ENCODE measurements around the gene SPOCK1. TPM values are rescaled to one million over a fixed set of nuclear protein-coding genes. Genes with fewer than 3 reads are reported as not detected.

Gene SPOCK1
- total and polyA plus RNA-seq, 8 donors: 0.46 to 15.6 (median 9.2) TPM

GRCh38 chr5:137015540-137016116, 483.5 kb downstream of the SPOCK1 start:
- H3K27me3 ChIP-seq: peaks cover 0 to 8% (median 0%) of the 10 kb centered on the region in 3 donors
- TF ChIP-seq POLR2A (IDR thresholded peaks at IDR 0.05): no peak
- no peak for TF ChIP-seq EP300 (IDR thresholded peaks at IDR 0.05)
- no peak for TF ChIP-seq POLR2AphosphoS5 (IDR thresholded peaks at IDR 0.05)
- TF ChIP-seq, protein P1, sequence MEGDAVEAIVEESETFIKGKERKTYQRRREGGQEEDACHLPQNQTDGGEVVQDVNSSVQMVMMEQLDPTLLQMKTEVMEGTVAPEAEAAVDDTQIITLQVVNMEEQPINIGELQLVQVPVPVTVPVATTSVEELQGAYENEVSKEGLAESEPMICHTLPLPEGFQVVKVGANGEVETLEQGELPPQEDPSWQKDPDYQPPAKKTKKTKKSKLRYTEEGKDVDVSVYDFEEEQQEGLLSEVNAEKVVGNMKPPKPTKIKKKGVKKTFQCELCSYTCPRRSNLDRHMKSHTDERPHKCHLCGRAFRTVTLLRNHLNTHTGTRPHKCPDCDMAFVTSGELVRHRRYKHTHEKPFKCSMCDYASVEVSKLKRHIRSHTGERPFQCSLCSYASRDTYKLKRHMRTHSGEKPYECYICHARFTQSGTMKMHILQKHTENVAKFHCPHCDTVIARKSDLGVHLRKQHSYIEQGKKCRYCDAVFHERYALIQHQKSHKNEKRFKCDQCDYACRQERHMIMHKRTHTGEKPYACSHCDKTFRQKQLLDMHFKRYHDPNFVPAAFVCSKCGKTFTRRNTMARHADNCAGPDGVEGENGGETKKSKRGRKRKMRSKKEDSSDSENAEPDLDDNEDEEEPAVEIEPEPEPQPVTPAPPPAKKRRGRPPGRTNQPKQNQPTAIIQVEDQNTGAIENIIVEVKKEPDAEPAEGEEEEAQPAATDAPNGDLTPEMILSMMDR (IDR thresholded peaks at IDR 0.05): no peak
- intact Hi-C loops (cut with DNase I; ENCODE audit: low total_unique reads): no loop called here
- 64 to 74% (median 70%) methylated on average over 2 of the region's 2 CpGs for WGBS, 5 donors
- no peak overlapping the region for H3K27ac ChIP-seq
- no peak for DNase-seq
- H3K36me3 ChIP-seq: no peaks in the 10 kb centered on the region
- H3K9me3 ChIP-seq: no peaks in the 10 kb centered on the region
- no peak overlapping the region for H3K4me3 ChIP-seq
- H3K4me1 ChIP-seq: peaks cover 0 to 4% (median 0%) of the 10 kb centered on the region in 4 donors

GRCh38 chr5:137014731-137015130, 484.4 kb downstream of the SPOCK1 start:
- TF ChIP-seq EP300 (IDR thresholded peaks at IDR 0.05) (no peak), POLR2A (IDR thresholded peaks at IDR 0.05) (no peak), POLR2AphosphoS5 (IDR thresholded peaks at IDR 0.05) (no peak)
- TF ChIP-seq, protein P1 (IDR thresholded peaks at IDR 0.05): no peak
- 22 to 58% (median 41%) methylated on average over 3 of the region's 3 CpGs for WGBS, 5 donors
- intact Hi-C loops (cut with DNase I; ENCODE audit: low total_unique reads): no loop called here

GRCh38 chr5:137010226-137010625, 488.9 kb downstream of the SPOCK1 start:
- Histone ChIP-seq H3K27ac (no peak overlapping the region), H3K36me3 (no peaks in the 10 kb centered on the region), H3K9me3 (no peaks in the 10 kb centered on the region), H3K27me3 (peaks cover 0 to 3% (median 0%) of the 10 kb centered on the region in 3 donors), H3K4me1 (peaks cover 0 to 4% (median 0%) of the 10 kb centered on the region in 4 donors), H3K4me3 (no peak overlapping the region)
- TF ChIP-seq POLR2AphosphoS5 (IDR thresholded peaks at IDR 0.05): no peak
- TF ChIP-seq, protein P1 (IDR thresholded peaks at IDR 0.05): no peak
- no peak for TF ChIP-seq EP300 (IDR thresholded peaks at IDR 0.05)
- no peak for TF ChIP-seq POLR2A (IDR thresholded peaks at IDR 0.05)
- no peak for DNase-seq
- 32 to 49% (median 42%) methylated on average over 3 of the region's 3 CpGs for WGBS, 5 donors
- intact Hi-C loops (cut with DNase I; ENCODE audit: low total_unique reads): no loop called here

More at GRCh38 chr5:137014731-137015130, 484.4 kb downstream of the SPOCK1 start:
- Histone ChIP-seq H3K27me3 (peaks cover 0 to 8% (median 0%) of the 10 kb centered on the region in 3 donors), H3K9me3 (no peaks in the 10 kb centered on the region), H3K27ac (no peak overlapping the region), H3K4me3 (no peak overlapping the region), H3K4me1 (peaks cover 0 to 4% (median 0%) of the 10 kb centered on the region in 4 donors), H3K36me3 (no peaks in the 10 kb centered on the region)
- no peak for DNase-seq

DNA sequence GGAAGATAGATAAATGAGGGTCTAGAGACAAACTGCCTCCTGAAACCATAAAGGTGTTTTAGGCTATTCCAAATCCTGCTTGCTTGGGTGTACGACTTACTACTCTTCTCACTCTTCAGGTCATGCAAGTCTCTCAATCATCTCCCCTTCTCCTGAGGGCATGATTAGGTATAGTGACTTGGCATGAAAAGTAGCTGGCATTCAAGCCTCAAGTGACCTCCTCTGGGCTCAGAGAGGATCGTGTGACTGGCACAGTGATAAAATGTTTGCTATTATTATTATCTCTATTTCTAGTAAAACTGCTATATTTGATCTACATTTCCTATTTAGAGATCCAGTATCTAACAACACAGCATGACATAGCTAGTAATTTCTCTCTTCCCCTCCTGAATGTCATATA, 494.8 kb downstream of the SPOCK1 start:
- no peaks in the 10 kb centered on the region for H3K9me3 ChIP-seq
- TF ChIP-seq POLR2A (IDR thresholded peaks at IDR 0.05) (no peak), POLR2AphosphoS5 (IDR thresholded peaks at IDR 0.05) (no peak)
- TF ChIP-seq, protein P1 (IDR thresholded peaks at IDR 0.05): no peak
- intact Hi-C loops (cut with DNase I; ENCODE audit: low total_unique reads): no loop called here
- H3K4me1 ChIP-seq: no peaks in the 10 kb centered on the region
- H3K36me3 ChIP-seq: no peaks in the 10 kb centered on the region
- DNase-seq: no peak
- no peak overlapping the region for H3K27ac ChIP-seq
- peaks cover 0 to 7% (median 0%) of the 10 kb centered on the region in 3 donors for H3K27me3 ChIP-seq
- 59 to 78% (median 77%) methylated on average over 2 of the region's 2 CpGs for WGBS, 5 donors
- no peak overlapping the region for H3K4me3 ChIP-seq

Data from stomach (tissue), 9 donors.